Measurements from ENCODE around the gene MDGA2.
"Not testable (repeated sequence)": the region's sequence is repeated elsewhere in the genome, so short reads cannot be mapped to it uniquely, and the experiment has no call there.

MDGA2 gene

DNA sequence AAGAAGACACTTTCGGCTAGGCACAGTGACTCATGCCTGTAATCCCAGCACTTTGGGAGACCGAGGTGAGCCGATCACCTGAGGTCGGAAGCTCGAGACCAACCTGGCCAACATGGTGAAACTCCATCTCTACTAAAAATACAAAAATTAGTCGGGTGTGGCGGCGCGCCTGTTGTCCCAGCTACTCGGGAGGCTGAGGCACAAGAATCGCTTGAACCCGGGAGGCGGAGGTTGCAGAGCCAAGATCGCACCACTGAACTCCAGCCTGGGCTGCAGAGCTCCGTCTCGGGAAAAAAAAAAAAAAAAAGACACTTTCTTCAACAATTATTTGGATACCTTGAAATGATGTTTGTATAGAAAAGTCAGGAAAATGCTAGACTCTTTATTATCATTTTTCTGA lies 393.6 kb downstream of the MDGA2 start:
- not testable (repeated sequence) for H3K27me3 ChIP-seq (ENCODE audit: control insufficient read depth, insufficient read depth, low read length); H3K4me1 ChIP-seq (ENCODE audit: control insufficient read depth, insufficient read depth, low read length); H3K27ac ChIP-seq (ENCODE audit: low read depth, low read length); H3K36me3 ChIP-seq (ENCODE audit: control insufficient read depth, insufficient read depth, low read length); H3K9me3 ChIP-seq (ENCODE audit: control insufficient read depth, insufficient read depth, low read length); H3K4me3 ChIP-seq (ENCODE audit: low read depth, low read length); H3K9ac ChIP-seq (ENCODE audit: low read depth, low read length)

GRCh38 chr14:47278233-47278842 lies 397.1 kb downstream of the MDGA2 start:
- H3K27ac ChIP-seq (ENCODE audit: low read depth, low read length), result no peak overlapping the region
- H3K27me3 ChIP-seq (ENCODE audit: control insufficient read depth, insufficient read depth, low read length), result no peaks in the 10 kb centered on the region
- H3K9ac ChIP-seq (ENCODE audit: low read depth, low read length), result no peak overlapping the region
- 0 out of 2 replicates have a peak, but pooled peaks cover 4% of the 10 kb centered on the region for H3K4me1 ChIP-seq (ENCODE audit: control insufficient read depth, insufficient read depth, low read length)
- H3K4me3 ChIP-seq (ENCODE audit: low read depth, low read length), result no peak overlapping the region
- H3K36me3 ChIP-seq (ENCODE audit: control insufficient read depth, insufficient read depth, low read length), result no peaks in the 10 kb centered on the region
- H3K9me3 ChIP-seq (ENCODE audit: control insufficient read depth, insufficient read depth, low read length), result no peaks in the 10 kb centered on the region

DNA sequence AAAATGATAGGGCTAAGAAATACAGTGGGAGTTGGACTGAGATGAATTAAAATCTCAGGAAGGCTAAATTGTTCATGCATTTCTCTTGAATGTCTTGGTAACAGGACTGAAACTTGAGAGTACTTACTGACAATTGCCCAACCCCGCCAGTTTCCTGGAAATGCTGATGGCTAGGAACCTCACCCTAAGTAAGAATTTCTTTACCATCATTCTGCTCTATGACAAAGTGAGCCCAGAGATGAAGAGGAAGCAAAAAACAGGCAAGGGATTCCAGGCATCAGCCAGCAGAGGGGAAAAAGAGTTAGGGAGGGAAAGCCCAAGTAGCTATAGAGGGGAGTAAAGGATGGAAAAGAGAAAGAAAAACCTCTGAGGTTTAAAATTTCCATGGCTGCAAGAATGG lies 397.7 kb downstream of the MDGA2 start:
- H3K27me3 ChIP-seq (ENCODE audit: control insufficient read depth, insufficient read depth, low read length), result no peaks in the 10 kb centered on the region
- H3K27ac ChIP-seq (ENCODE audit: low read depth, low read length), result no peak overlapping the region
- no peaks in the 10 kb centered on the region for H3K9me3 ChIP-seq (ENCODE audit: control insufficient read depth, insufficient read depth, low read length)
- no peak overlapping the region for H3K9ac ChIP-seq (ENCODE audit: low read depth, low read length)
- H3K4me1 ChIP-seq (ENCODE audit: control insufficient read depth, insufficient read depth, low read length), result 0 out of 2 replicates have a peak, but pooled peaks cover 4% of the 10 kb centered on the region
- H3K4me3 ChIP-seq (ENCODE audit: low read depth, low read length), result no peak overlapping the region
- no peaks in the 10 kb centered on the region for H3K36me3 ChIP-seq (ENCODE audit: control insufficient read depth, insufficient read depth, low read length)

GRCh38 chr14:47276931-47277330 lies 398.5 kb downstream of the MDGA2 start:
- Histone ChIP-seq H3K9me3 (ENCODE audit: control insufficient read depth, insufficient read depth, low read length) (no peaks in the 10 kb centered on the region), H3K27ac (ENCODE audit: low read depth, low read length) (no peak overlapping the region), H3K4me1 (ENCODE audit: control insufficient read depth, insufficient read depth, low read length) (0 out of 2 replicates have a peak, but pooled peaks cover 4% of the 10 kb centered on the region), H3K4me3 (ENCODE audit: low read depth, low read length) (no peak overlapping the region), H3K9ac (ENCODE audit: low read depth, low read length) (no peak overlapping the region), H3K36me3 (ENCODE audit: control insufficient read depth, insufficient read depth, low read length) (no peaks in the 10 kb centered on the region), H3K27me3 (ENCODE audit: control insufficient read depth, insufficient read depth, low read length) (no peaks in the 10 kb centered on the region)

DNA sequence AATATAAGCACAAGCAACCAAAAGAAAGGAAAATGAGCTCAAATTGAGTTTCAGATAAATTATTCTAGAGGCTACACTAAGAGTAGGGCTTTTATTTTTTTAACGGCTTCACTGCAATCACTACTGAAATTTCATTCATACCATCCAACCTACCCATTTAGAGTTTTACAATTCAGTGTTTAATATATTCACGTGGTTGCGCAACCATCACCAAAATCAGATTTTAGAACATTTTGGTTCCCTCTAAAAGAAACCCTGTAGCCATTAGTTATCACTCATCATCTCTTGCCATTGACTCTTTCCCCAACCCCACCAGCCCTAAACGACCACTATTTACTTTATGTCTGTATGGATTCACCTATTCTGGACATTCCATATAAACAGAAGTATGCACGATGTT lies 401.5 kb downstream of the MDGA2 start:
- Histone ChIP-seq H3K9me3 (ENCODE audit: control insufficient read depth, insufficient read depth, low read length) (no peaks in the 10 kb centered on the region), H3K4me1 (ENCODE audit: control insufficient read depth, insufficient read depth, low read length) (0 out of 2 replicates have a peak, but pooled peaks cover 4% of the 10 kb centered on the region), H3K27ac (ENCODE audit: low read depth, low read length) (no peak overlapping the region), H3K36me3 (ENCODE audit: control insufficient read depth, insufficient read depth, low read length) (no peaks in the 10 kb centered on the region), H3K4me3 (ENCODE audit: low read depth, low read length) (no peak overlapping the region), H3K9ac (ENCODE audit: low read depth, low read length) (no peak overlapping the region), H3K27me3 (ENCODE audit: control insufficient read depth, insufficient read depth, low read length) (no peaks in the 10 kb centered on the region)

DNA sequence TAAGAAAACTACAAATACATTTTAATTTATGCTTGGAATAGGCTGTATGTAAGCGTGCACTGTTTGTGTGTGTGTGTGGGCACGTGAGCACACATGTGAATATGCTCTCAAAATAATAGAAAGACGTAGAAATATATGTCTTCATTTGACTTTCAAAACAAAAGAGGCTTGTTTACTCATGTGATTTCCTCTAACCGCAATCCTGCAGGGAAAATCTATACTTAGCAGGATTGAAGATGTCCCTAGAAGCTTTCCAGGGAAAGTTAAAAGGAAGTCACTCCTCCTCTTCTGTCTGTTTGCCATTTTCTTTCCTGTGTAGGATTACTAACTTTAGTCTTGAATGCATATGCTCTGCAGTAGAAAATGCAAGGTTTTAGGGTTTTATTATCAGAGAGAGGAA lies 404.7 kb downstream of the MDGA2 start:
- H3K27ac ChIP-seq (ENCODE audit: low read depth, low read length), result no peak overlapping the region
- H3K36me3 ChIP-seq (ENCODE audit: control insufficient read depth, insufficient read depth, low read length), result no peaks in the 10 kb centered on the region
- no peak overlapping the region for H3K4me3 ChIP-seq (ENCODE audit: low read depth, low read length)
- H3K9me3 ChIP-seq (ENCODE audit: control insufficient read depth, insufficient read depth, low read length), result no peaks in the 10 kb centered on the region
- H3K4me1 ChIP-seq (ENCODE audit: control insufficient read depth, insufficient read depth, low read length), result no peaks in the 10 kb centered on the region
- no peak overlapping the region for H3K9ac ChIP-seq (ENCODE audit: low read depth, low read length)
- H3K27me3 ChIP-seq (ENCODE audit: control insufficient read depth, insufficient read depth, low read length), result no peaks in the 10 kb centered on the region

DNA sequence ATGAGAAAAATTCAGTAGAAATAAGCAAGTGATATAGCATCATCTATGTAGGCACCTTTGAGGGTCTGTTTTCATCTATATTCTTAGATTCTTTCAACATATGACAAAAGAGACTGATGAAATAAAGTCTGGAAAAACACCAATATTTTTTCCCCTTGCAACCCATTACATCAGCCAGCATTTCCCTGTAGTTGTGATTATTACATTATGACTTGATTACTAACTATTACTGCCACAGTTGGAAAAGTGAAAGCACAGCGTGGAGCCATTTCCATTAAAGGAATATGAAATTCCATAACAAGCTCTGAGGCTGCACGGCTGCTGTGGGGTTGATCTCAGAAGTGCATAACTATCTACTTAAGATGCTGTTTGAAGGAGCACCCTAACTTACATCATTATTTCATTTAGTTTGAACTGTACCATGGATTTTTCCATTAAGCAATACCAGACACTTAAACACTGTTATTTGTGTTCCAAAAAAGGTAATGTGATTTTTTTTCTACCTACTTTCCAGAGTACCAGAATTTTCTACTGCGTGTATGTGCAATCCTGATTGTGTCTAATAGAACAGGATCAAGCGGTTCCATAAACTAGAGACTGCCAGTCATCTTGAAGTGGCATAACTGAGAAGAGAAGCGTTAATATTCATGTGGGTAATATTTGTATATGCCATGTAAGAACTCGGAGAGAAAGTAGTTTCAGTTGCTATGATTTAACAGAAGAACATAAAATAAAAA lies 405.5 kb downstream of the MDGA2 start:
- Histone ChIP-seq H3K27ac (ENCODE audit: low read depth, low read length) (no peak overlapping the region), H3K4me3 (ENCODE audit: low read depth, low read length) (no peak overlapping the region), H3K9me3 (ENCODE audit: control insufficient read depth, insufficient read depth, low read length) (no peaks in the 10 kb centered on the region), H3K9ac (ENCODE audit: low read depth, low read length) (no peak overlapping the region), H3K4me1 (ENCODE audit: control insufficient read depth, insufficient read depth, low read length) (no peaks in the 10 kb centered on the region), H3K27me3 (ENCODE audit: control insufficient read depth, insufficient read depth, low read length) (no peaks in the 10 kb centered on the region), H3K36me3 (ENCODE audit: control insufficient read depth, insufficient read depth, low read length) (no peaks in the 10 kb centered on the region)

DNA sequence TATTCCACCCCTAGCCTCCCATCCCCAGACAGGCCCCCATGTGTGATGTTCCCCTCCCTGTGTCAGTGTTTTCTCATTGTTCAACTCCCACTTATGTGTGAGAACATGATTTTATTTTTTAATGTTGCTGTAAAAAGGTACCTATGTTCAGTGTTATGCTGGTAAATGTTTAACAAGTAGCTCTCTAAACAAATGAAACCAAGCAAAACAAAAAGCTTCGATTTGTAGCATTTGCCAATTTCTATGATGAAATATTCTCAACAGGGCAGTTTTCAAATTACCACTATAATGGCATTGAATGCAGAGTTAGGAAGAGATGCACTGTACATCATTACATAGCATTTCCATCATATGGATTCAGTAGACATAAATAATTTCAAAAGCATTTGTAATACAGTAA lies 410.6 kb downstream of the MDGA2 start:
- no peak overlapping the region for H3K27ac ChIP-seq (ENCODE audit: low read depth, low read length)
- no peaks in the 10 kb centered on the region for H3K27me3 ChIP-seq (ENCODE audit: control insufficient read depth, insufficient read depth, low read length)

DNA sequence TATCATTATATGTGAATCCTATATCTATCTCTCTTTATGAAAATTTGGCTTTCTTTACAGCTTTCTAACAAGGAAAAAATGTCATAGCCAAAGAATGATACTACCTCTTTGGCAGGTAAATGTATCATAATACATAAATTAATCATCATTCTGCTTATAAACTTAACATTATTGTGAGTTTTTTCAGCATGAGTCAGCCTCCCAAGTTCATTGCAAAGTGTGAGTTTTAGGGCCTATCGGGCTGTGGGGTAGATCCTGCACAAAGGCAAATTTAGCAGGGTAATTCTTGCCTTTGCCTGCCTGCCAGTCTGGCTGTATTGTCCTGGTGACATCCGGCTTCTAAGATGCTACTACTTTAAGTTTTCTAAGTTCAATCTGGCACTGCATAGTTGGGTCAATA lies 412.6 kb downstream of the MDGA2 start:
- Histone ChIP-seq H3K4me1 (ENCODE audit: control insufficient read depth, insufficient read depth, low read length) (no peaks in the 10 kb centered on the region), H3K27me3 (ENCODE audit: control insufficient read depth, insufficient read depth, low read length) (no peaks in the 10 kb centered on the region), H3K27ac (ENCODE audit: low read depth, low read length) (no peak overlapping the region), H3K4me3 (ENCODE audit: low read depth, low read length) (no peak overlapping the region), H3K36me3 (ENCODE audit: control insufficient read depth, insufficient read depth, low read length) (no peaks in the 10 kb centered on the region), H3K9ac (ENCODE audit: low read depth, low read length) (no peak overlapping the region), H3K9me3 (ENCODE audit: control insufficient read depth, insufficient read depth, low read length) (no peaks in the 10 kb centered on the region)

More for the DNA sequence above, 410.6 kb downstream of the MDGA2 start:
- Histone ChIP-seq H3K9ac (ENCODE audit: low read depth, low read length) (no peak overlapping the region), H3K4me1 (ENCODE audit: control insufficient read depth, insufficient read depth, low read length) (no peaks in the 10 kb centered on the region), H3K4me3 (ENCODE audit: low read depth, low read length) (no peak overlapping the region), H3K36me3 (ENCODE audit: control insufficient read depth, insufficient read depth, low read length) (no peaks in the 10 kb centered on the region), H3K9me3 (ENCODE audit: control insufficient read depth, insufficient read depth, low read length) (no peaks in the 10 kb centered on the region)

DNA sequence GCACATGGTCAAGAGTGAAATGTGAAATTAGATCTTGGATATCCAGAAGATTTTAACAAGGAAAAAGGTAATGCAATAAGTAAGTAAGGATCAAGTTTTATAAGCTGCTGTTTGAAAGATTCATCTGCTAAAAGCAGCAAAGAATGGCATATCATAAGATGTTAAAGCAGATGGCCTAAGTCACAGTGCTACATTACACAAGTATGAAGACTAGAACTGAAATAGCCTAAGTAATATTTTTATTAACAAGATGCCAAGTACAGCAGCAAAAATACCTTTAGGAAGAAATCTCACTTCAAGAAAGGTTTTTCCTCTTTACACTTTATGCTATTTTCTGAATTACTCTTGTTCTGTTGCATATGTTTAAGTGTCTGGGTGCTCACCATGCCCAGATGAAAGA lies 414.1 kb downstream of the MDGA2 start:
- Histone ChIP-seq H3K27ac (ENCODE audit: low read depth, low read length) (no peak overlapping the region), H3K9me3 (ENCODE audit: control insufficient read depth, insufficient read depth, low read length) (no peaks in the 10 kb centered on the region), H3K4me3 (ENCODE audit: low read depth, low read length) (no peak overlapping the region), H3K9ac (ENCODE audit: low read depth, low read length) (no peak overlapping the region), H3K36me3 (ENCODE audit: control insufficient read depth, insufficient read depth, low read length) (no peaks in the 10 kb centered on the region), H3K4me1 (ENCODE audit: control insufficient read depth, insufficient read depth, low read length) (no peaks in the 10 kb centered on the region), H3K27me3 (ENCODE audit: control insufficient read depth, insufficient read depth, low read length) (no peaks in the 10 kb centered on the region)

DNA sequence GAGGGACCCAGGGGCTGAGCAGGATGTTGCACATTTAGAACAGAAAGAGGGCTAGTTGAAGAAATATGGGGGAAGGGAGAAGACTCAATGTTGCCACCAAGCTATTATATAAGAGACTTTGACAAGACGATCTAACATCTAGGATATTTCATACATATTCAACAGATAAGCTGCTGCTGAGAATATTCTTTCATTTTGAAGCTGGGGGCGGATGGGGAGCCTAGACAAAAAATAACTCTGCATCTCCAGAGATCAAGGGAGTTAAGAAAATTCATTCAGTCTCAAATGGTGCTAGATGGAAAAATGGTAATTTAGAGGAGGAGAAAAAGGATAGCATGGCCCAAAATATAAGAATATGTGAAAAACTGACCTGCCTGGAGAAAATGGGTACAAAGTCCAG lies 415.6 kb downstream of the MDGA2 start:
- H3K36me3 ChIP-seq (ENCODE audit: control insufficient read depth, insufficient read depth, low read length), result no peaks in the 10 kb centered on the region
- no peaks in the 10 kb centered on the region for H3K27me3 ChIP-seq (ENCODE audit: control insufficient read depth, insufficient read depth, low read length)
- no peaks in the 10 kb centered on the region for H3K4me1 ChIP-seq (ENCODE audit: control insufficient read depth, insufficient read depth, low read length)
- H3K9ac ChIP-seq (ENCODE audit: low read depth, low read length), result no peak overlapping the region
- no peaks in the 10 kb centered on the region for H3K9me3 ChIP-seq (ENCODE audit: control insufficient read depth, insufficient read depth, low read length)
- H3K4me3 ChIP-seq (ENCODE audit: low read depth, low read length), result no peak overlapping the region
- no peak overlapping the region for H3K27ac ChIP-seq (ENCODE audit: low read depth, low read length)
